HG03460 (cell line): ENCODE results near the gene MAGEA3.
"Not testable (repeated sequence)": the region's sequence is repeated elsewhere in the genome, so short reads cannot be mapped to it uniquely, and the experiment has no call there.

Source experiments
- ATAC-seq: cut with Tn5 transposase; IDR thresholded peaks from one replicate; pipeline ENCODE4 v1.9.1; 2021; ENCODE audit not compliant: unreplicated experiment

Gene MAGEA3

DNA sequence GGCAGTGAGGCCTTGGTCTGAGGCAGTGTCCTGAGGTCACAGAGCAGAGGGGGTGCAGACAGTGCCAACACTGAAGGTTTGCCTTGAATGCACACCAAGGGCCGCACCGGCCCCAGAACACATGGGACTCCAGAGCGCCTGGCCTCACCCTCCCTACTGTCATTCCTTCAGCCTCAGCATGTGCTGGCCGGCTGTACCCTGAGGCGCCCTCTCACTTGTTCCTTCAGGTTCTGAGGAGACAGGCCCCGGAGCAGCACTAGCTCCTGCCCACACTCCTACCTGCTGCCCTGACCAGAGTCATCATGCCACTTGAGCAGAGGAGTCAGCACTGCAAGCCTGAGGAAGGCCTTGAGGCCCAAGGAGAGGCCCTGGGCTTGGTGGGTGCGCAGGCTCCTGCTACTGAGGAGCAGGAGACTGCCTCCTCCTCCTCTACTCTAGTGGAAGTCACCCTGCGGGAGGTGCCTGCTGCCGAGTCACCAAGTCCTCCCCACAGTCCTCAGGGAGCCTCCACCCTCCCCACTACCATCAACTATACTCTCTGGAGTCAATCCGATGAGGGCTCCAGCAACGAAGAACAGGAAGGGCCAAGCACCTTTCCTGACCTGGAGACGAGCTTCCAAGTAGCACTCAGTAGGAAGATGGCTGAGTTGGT is 37.4 kb downstream of the MAGEA3 start:
- no peak for ATAC-seq

DNA sequence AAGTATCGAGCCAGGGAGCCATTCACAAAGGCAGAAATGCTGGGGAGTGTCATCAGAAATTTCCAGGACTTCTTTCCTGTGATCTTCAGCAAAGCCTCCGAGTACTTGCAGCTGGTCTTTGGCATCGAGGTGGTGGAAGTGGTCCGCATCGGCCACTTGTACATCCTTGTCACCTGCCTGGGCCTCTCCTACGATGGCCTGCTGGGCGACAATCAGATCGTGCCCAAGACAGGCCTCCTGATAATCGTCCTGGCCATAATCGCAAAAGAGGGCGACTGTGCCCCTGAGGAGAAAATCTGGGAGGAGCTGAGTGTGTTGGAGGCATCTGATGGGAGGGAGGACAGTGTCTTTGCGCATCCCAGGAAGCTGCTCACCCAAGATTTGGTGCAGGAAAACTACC is 37.9 kb downstream of the MAGEA3 start:
- not testable (repeated sequence) for ATAC-seq

DNA sequence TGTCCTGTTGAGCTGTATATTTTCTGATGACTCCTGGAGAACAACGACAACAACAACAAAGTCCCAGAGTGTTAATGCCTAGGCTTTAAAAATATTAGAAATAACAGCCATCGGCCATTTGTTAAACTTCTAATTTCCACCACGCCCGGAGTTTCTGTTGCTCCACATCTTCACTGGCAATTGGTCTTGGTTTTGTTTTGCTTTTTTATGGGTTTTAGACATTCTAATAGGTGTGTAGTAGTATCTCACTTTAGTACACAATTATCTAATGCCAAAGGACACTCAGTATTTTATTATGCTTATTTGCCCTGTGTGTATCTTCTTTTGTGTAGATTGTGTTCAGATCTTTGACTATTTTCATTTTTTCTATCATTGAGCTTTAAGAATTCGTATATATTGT is 40.0 kb downstream of the MAGEA3 start:
- ATAC-seq: no peak
